GM19395 (cell line): ENCODE results near the gene SPTA1.
"Not testable (repeated sequence)": the region's sequence is repeated elsewhere in the genome, so short reads cannot be mapped to it uniquely, and the experiment has no call there.

Experiments used
- ATAC-seq: cut with Tn5 transposase; IDR thresholded peaks from one replicate; pipeline ENCODE4 v1.9.1; 2021; ENCODE audit warnings: mild to moderate bottlenecking, moderate library complexity; ENCODE audit not compliant: unreplicated experiment

The SPTA1 gene

GRCh38 chr1:158686111-158687009, at the start of gene SPTA1:
Gene SPTA1 (minus strand): TSS chr1:158686715. CDS start chr1:158686517, 198 bp downstream.
- no peak for ATAC-seq

GRCh38 chr1:158735848-158736247, 49.3 kb upstream of the SPTA1 start:
- ATAC-seq: no peak

- no peak for ATAC-seq
Observed at GRCh38 chr1:158732524-158732923, 46.0 kb upstream of the SPTA1 start.

- no peak for ATAC-seq
Observed at GRCh38 chr1:158731707-158732106, 45.2 kb upstream of the SPTA1 start.

GRCh38 chr1:158730453-158730852, 43.9 kb upstream of the SPTA1 start:
- no peak for ATAC-seq

DNA sequence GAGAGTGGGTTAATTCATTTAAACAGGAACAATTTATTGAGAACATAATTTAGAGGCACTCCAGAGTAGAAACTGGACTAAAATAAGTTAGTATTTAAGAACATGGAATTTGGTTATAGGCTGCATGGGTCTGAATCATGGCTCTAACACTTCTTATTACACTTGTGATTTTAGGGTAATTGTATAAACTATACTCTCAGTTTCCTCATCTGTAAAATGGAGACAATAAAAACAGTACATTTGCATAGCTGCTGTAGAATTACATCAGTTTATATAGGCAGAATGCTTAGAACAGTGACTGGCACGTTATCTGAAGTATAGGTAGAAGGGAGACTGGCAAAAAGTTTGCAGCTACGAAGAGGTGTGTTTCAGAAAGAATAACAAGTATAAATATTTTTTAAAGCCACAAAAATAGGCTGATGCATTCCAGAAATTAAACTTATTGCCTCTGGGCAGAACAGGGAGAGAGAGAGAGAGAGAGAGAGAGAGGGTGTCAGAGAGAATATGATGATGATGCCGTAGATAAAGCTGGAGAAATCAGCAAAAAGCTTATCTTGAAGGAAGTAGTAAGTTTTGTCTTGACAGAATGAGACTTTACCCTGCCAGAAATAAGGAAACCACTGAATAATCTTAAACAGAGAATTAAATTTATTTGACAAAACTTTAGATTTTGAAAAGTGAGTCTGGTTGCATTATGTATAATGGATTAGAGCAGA, 42.2 kb upstream of the SPTA1 start:
- ATAC-seq: no peak

GRCh38 chr1:158724442-158724841, 37.9 kb upstream of the SPTA1 start:
- no peak for ATAC-seq

- ATAC-seq: no peak
Observed at GRCh38 chr1:158720620-158721019, 34.1 kb upstream of the SPTA1 start, which contains the start of gene OR6K3. Gene OR6K3 (minus strand): TSS chr1:158720720. CDS start chr1:158718115, 2,605 bp downstream.

GRCh38 chr1:158719664-158720063, 33.1 kb upstream of the SPTA1 start:
- no peak for ATAC-seq

DNA sequence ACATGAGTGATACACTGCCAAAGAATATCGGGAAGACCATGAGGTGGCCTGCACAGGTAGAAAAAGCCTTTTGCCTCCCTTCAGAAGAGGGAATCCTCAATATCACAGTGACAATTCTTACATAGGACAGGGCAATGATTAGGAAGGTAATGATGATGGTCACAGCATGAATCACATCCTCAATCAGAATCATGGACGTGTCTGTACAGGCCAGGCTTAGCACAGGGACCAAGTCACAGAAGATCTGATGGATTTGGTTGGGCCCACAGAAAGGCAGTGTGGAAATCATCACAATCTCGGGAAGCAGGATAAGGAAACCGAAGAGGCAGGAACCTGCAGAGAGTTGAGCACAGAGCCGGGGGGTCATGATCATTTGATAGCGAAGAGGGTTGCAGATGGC, 30.8 kb upstream of the SPTA1 start:
- ATAC-seq: no peak

DNA sequence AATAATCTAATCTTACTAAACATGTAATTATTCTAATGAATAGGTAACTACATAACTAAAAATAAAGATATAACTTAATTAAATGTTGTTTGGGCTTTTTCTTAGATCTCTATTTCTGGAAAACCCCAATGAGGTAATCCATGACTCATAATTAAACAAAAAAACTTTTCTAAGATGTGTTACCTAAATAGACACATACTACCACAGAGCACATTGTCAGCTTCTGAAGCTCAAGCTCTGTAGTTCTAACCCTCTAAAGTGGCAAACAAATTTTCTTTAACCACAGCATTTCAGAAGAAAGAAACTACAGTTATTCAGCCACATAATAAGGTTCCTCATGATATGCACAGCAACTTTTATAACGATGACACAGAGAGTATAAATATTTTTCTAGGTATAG, 29.8 kb upstream of the SPTA1 start:
- ATAC-seq: peak; percentile 70

DNA sequence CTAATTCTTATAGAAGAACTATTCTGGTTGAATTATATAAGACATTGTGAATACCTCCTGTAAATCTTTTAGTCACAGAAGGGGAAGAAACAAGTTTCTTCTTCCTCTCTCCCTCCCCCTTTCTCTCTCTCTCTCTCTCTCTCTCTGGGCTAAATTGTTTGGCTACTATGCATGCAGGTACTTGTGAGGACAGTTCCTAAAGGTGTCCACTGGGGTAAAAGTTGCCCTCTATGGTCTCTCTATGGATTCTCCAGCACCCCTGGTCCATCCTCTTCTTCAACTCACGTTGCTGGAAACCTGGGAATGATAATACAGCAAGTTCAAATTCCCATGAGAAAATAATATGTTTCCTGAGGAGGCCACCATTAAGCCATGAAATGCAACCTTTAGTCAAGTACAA, 28.2 kb upstream of the SPTA1 start:
- no peak for ATAC-seq

DNA sequence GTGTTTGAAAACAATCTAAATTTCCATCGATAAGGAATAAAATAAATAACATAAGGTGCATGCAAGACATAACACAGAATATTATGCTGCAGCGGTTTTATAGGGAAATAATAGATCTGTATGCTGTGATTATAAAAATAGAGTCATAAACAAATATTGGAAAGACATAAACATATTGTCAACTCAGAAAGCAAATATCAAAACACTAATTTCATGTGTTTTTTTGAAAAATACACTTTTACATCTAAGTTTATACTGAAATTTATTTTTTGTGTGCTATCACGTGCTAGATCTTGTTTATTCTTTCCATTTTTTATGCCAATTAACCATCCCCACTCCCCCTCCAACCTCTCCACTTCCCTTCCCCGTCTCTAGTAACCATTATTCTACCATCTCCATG, 24.6 kb upstream of the SPTA1 start:
- ATAC-seq: no peak

DNA sequence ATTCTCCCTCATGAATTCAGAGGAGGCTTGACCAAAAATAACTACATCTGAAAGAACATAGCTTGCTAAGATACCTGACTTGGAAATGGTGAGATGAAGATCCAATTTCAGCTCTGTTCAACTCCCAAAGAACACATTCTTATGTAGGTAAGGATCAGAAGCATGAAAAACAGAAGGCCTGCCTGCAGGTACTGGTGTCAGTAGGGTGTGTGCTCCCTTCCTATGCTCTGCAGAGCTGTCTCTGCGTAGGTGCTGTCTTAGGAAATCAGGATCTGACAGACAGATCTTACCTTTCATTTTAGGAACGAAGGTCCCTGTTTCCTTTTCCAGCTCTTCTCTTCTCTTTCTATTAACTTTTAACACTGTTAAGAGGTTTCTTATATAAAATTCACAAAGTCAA, 19.6 kb upstream of the SPTA1 start:
- ATAC-seq: no peak

- no peak for ATAC-seq
Observed at GRCh38 chr1:158700552-158700951, 14.0 kb upstream of the SPTA1 start, which contains the start of gene OR6K2. Gene OR6K2 (minus strand): TSS chr1:158700652. CDS start chr1:158700652, 0 bp downstream.

GRCh38 chr1:158694596-158694995, 8.1 kb upstream of the SPTA1 start:
- no peak for ATAC-seq

DNA sequence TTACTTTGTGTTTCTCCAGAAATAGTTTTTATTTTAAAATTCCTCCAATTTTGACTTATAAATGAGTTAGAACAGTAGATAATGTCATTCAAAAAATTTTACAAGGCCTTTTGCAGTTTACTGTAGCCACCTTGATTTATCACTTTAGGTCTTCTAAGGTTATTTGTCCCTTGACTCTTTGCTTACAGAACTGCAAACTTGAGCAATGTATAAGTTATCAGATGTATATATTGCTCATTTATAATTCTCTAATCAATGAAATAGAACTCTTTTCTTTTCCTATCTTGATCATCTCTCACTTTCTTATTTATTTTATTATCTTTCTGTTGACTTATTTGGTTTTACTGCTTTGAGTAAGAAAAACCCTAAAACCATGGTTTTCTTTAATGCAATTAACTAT, 5.8 kb upstream of the SPTA1 start:
- no peak for ATAC-seq

DNA sequence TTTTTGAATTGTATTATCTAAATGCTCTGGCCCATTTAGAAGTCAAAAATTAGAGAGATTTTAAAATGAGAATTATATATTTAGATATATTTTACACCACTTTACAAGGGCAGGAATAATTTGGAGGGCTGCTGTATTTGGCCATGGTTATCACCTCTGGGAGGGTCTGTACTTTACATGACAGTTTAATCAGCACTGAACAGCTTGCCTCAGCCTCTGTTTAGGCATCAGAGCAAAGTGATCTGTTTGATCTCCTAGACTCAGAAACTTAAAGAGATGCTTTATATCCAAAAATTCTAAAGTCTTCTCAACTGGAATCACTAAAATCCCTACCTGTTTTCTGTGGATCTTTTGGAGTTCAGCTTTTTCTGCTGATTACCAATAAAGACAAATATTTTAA, 5.4 kb upstream of the SPTA1 start:
- no peak for ATAC-seq

GRCh38 chr1:158691149-158691548, 4.6 kb upstream of the SPTA1 start:
- ATAC-seq: not testable (repeated sequence)

GRCh38 chr1:158689875-158690274, 3.4 kb upstream of the SPTA1 start:
- ATAC-seq: no peak

DNA sequence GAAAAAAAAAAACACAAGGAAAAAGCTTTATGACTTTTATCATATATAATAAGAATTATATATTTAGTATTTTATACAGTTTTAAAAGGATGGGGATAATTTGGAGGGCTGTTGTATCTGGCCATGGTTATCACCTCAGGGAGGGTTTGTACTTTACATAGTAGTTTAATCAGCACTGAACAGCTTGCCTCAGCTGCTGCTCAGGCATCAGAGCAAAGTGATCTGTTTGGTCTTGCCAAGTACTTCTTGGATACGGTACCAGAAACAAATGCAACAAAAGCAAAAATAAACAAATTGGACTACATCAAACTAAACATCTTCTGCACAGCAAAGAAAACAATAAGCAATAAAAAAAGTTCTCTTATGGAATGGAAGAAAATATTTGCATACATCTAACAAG, 2.6 kb upstream of the SPTA1 start:
- ATAC-seq: no peak

GRCh38 chr1:158688343-158688742, 1.8 kb upstream of the SPTA1 start:
- ATAC-seq: not testable (repeated sequence)
